H1 (cell line): Measurements from ENCODE around the gene TP53I11. TPM values are rescaled to one million over a fixed set of nuclear protein-coding genes. Genes with fewer than 3 reads are reported as not detected.

Source experiments
- CTCF ChIA-PET: fragments of 300-600 bp; sonication (Branson Sonifier 250); formaldehyde crosslinking; loops from one replicate; lab custom pipeline; 2021; ENCODE audit not compliant: partially characterized antibody; lab: Charles Lee
- POLR2A ChIA-PET: fragments of 300-600 bp; sonication (Branson Sonifier 250); formaldehyde crosslinking; loops from one replicate; lab custom pipeline; 2021; ENCODE audit warnings: inconsistent platforms; ENCODE audit not compliant: partially characterized antibody; lab: Charles Lee
- DNase-seq, 2 experiments: peaks; one replicate each; pipeline versions ENCODE4 v3.0.0 to v3.0.0-alpha.2; 2010 to 2022; ENCODE audit warnings: low spot score in 2 of 2, low read depth in 1 of 2, mixed read lengths in 1 of 2
- FAIRE-seq: peaks from 2 replicates; lab custom pipeline; 2011; peaks lifted over from hg19 to GRCh38; lab: Jason Lieb, UNC
- H2AFZ ChIP-seq: 2 replicates; pipeline ENCODE4 v1.8.1; 2012; ENCODE audit warnings: low read length, inconsistent platforms
- H2AK5ac ChIP-seq: 2 replicates; pipeline ENCODE4 v1.6.1; 2013; ENCODE audit warnings: low read depth, low read length
- H2BK120ac ChIP-seq: replicated peaks from 2 replicates; pipeline ENCODE3; 2013; ENCODE audit warnings: low read depth, low read length, inconsistent platforms
- H2BK12ac ChIP-seq: 2 replicates; pipeline ENCODE4 v1.6.1; 2013; ENCODE audit warnings: low read depth, low read length
- H2BK15ac ChIP-seq: 2 replicates; pipeline ENCODE4 v1.6.1; 2013; ENCODE audit warnings: low read length
- H2BK20ac ChIP-seq: 2 replicates; pipeline ENCODE4 v1.6.1; 2013; ENCODE audit warnings: low read length
- H2BK5ac ChIP-seq: 2 replicates; pipeline ENCODE4 v1.6.1; 2013; ENCODE audit warnings: low read depth, low read length
- H3K14ac ChIP-seq: 2 replicates; pipeline ENCODE4 v1.6.1; 2013; ENCODE audit warnings: inconsistent platforms; ENCODE audit not compliant: insufficient read length
- H3K18ac ChIP-seq: 2 replicates; pipeline ENCODE4 v1.6.1; 2013; ENCODE audit warnings: low read length; ENCODE audit errors: extremely low read depth
- H3K23ac ChIP-seq: 2 replicates; pipeline ENCODE4 v1.6.1; 2013; ENCODE audit warnings: inconsistent platforms; ENCODE audit not compliant: insufficient read length
- H3K23me2 ChIP-seq: 2 replicates; pipeline ENCODE4 v1.6.1; 2013; ENCODE audit warnings: low read depth, low read length
- H3K27ac ChIP-seq: 2 replicates; pipeline ENCODE4 v1.6.1; 2011; ENCODE audit warnings: low read depth, low read length, inconsistent platforms
- H3K27me3 ChIP-seq, 4 experiments: replicated peaks in 1 of 4; 1 replicate in 1 of 4; 2 replicates in 3 of 4; pipeline versions ENCODE4 v1.6.1 to v1.8.1; 2011 to 2013; ENCODE audit warnings: low read length in 3 of 4, mild to moderate bottlenecking in 3 of 4, inconsistent platforms in 2 of 4, mixed read lengths in 2 of 4, moderate library complexity in 1 of 4; ENCODE audit not compliant: control insufficient read depth in 3 of 4, insufficient read depth in 3 of 4; ENCODE audit errors: extremely low read depth in 1 of 4
- H3K36me3 ChIP-seq, 4 experiments: 2 replicates each; pipeline versions ENCODE4 v1.6.1 to v1.8.1; 2011 to 2013; ENCODE audit warnings: mild to moderate bottlenecking in 4 of 4, low read length in 3 of 4, moderate library complexity in 2 of 4, control low read depth in 1 of 4, inconsistent platforms in 1 of 4; ENCODE audit not compliant: insufficient read depth in 4 of 4, control insufficient read depth in 2 of 4
- H3K4ac ChIP-seq: replicated peaks from 2 replicates; pipeline ENCODE3; 2013; ENCODE audit warnings: low read length, low read depth, mixed read lengths, inconsistent platforms; ENCODE audit not compliant: insufficient read length
- H3K4me1 ChIP-seq, 4 experiments: replicated peaks in 1 of 4; 1 replicate in 1 of 4; 2 replicates in 3 of 4; pipeline versions ENCODE4 v1.6.1 to v1.8.1; 2011 to 2013; ENCODE audit warnings: low read length in 3 of 4, inconsistent platforms in 2 of 4, mixed read lengths in 1 of 4; ENCODE audit not compliant: insufficient read depth in 4 of 4, control insufficient read depth in 3 of 4
- H3K4me2 ChIP-seq, 2 experiments: 2 replicates each; pipeline versions ENCODE4 v1.6.1 to v1.8.1; 2011 to 2013; ENCODE audit warnings: low read depth in 2 of 2, low read length in 2 of 2, control low read depth in 1 of 2, inconsistent platforms in 1 of 2, mild to moderate bottlenecking in 1 of 2; ENCODE audit not compliant: insufficient read depth in 1 of 2
- H3K4me3 ChIP-seq, 4 experiments: fragments of 200-600, 300-600 bp in 1 of 4; sonication (generic), shearing (Covaris generic), sonication (Bioruptor Twin) in 1 of 4; 2 replicates each; pipeline versions ENCODE4 v1.5.1 to v1.8.1; 2011 to 2016; ENCODE audit warnings: low read length in 4 of 4, low read depth in 3 of 4, control low read depth in 2 of 4, inconsistent platforms in 2 of 4, mild to moderate bottlenecking in 2 of 4, mixed read lengths in 1 of 4, moderate library complexity in 1 of 4; ENCODE audit not compliant: insufficient read depth in 2 of 4; ENCODE audit errors: extremely low read depth in 1 of 4
- H3K56ac ChIP-seq: replicated peaks from 2 replicates; pipeline ENCODE3; 2013; ENCODE audit warnings: low read depth, mild to moderate bottlenecking, mixed read lengths, low read length, inconsistent platforms; ENCODE audit not compliant: insufficient read length
- H3K79me1 ChIP-seq: 2 replicates; pipeline ENCODE4 v1.6.1; 2013; ENCODE audit warnings: low read depth, low read length, control low read depth
- H3K79me2 ChIP-seq, 2 experiments: 2 replicates each; pipeline versions ENCODE4 v1.6.1 to v1.8.1; 2012 to 2013; ENCODE audit warnings: low read length in 2 of 2, mild to moderate bottlenecking in 2 of 2, inconsistent platforms in 1 of 2; ENCODE audit not compliant: insufficient read depth in 2 of 2, control insufficient read depth in 1 of 2
- H3K9ac ChIP-seq, 4 experiments: replicated peaks in 1 of 4; 1 replicate in 1 of 4; 2 replicates in 3 of 4; pipeline versions ENCODE4 v1.6.1 to v1.8.1; 2011 to 2013; ENCODE audit warnings: low read depth in 3 of 4, low read length in 3 of 4, control low read depth in 2 of 4, mild to moderate bottlenecking in 2 of 4, moderate library complexity in 2 of 4, inconsistent platforms in 1 of 4; ENCODE audit errors: extremely low read depth in 1 of 4
- H3K9me3 ChIP-seq, 2 experiments: 2 replicates each; pipeline versions ENCODE4 v1.6.1 to v1.8.1; 2012 to 2013; ENCODE audit warnings: mild to moderate bottlenecking in 2 of 2, moderate library complexity in 2 of 2, control low read depth in 1 of 2, inconsistent platforms in 1 of 2, low read depth in 1 of 2, low read length in 1 of 2, mixed read lengths in 1 of 2; ENCODE audit not compliant: insufficient read depth in 2 of 2
- H4K20me1 ChIP-seq, 2 experiments: replicated peaks in 1 of 2; 2 replicates each; pipeline versions ENCODE3 to v1.8.1; 2011 to 2013; ENCODE audit warnings: inconsistent platforms in 2 of 2, low read length in 2 of 2, mild to moderate bottlenecking in 1 of 2; ENCODE audit not compliant: insufficient read depth in 2 of 2, control insufficient read depth in 1 of 2
- H4K5ac ChIP-seq: 2 replicates; pipeline ENCODE4 v1.6.1; 2013; ENCODE audit warnings: low read length, low read depth, mixed read lengths, inconsistent platforms; ENCODE audit not compliant: insufficient read length
- H4K8ac ChIP-seq: 2 replicates; pipeline ENCODE4 v1.8.0; 2013; ENCODE audit warnings: mild to moderate bottlenecking, moderate library complexity, low read length, inconsistent platforms; ENCODE audit not compliant: insufficient read depth; ENCODE audit errors: extremely low read depth
- H4K91ac ChIP-seq: replicated peaks from 2 replicates; pipeline ENCODE3; 2013; ENCODE audit warnings: low read length, mixed read lengths, inconsistent platforms; ENCODE audit not compliant: insufficient read length
- WGBS, 2 experiments: shearing (Covaris generic) in 1 of 2; methylation state at CpG; one replicate each; pipeline versions ENCODE4 v1.1.6 to v1.1.7; 2013 to 2015; ENCODE audit warnings: low lambda C conversion rate in 2 of 2, mixed read lengths in 2 of 2, inconsistent platforms in 1 of 2, low coverage in 1 of 2, missing lambda C conversion rate in 1 of 2; ENCODE audit not compliant: insufficient replicate concordance in 2 of 2, insufficient coverage in 1 of 2, insufficient read length in 1 of 2; ENCODE audit errors: extremely low coverage in 1 of 2, missing lambda C conversion rate in 1 of 2; 5-methylcytosine and 5-hydroxymethylcytosine counted together
- polyA plus RNA-seq, 7 experiments: library from polyadenylated mRNA; depleted of rRNA in 3 of 7; stranded (reverse) in 5 of 7; unstranded in 2 of 7; fragments of >200 nt in 5 of 7; fragments of 200-250 nt in 2 of 7; gene quantifications; 1 replicate in 5 of 7; 2 replicates in 1 of 7; 4 replicates in 1 of 7; pipeline versions ENCODE4 v1.2.1 to v1.2.3, GENCODE V29; 2011 to 2013; ENCODE audit warnings: missing spikeins in 2 of 7, mixed read lengths in 2 of 7
- total RNA-seq: library from RNA; stranded (reverse); fragmentation: NEBNext Ultra II Directional; extraction: Animal tissue kit (Norgen Biotek cat#: 25700); gene quantifications from 2 replicates; pipeline ENCODE4 v1.2.1, GENCODE V29; 2021

TP53I11 gene
- total and polyA plus RNA-seq, 2 of the 8 experiments (the other 6 are each of a cell fraction or from before 2014, with no cell fraction given): 34.0 to 46.3 TPM

GRCh38 chr11:44985721-44986120 is 35.0 kb upstream of the TP53I11 start:
- FAIRE-seq (no peak), DNase-seq (no peak)
- POLR2A ChIA-PET: no interaction called here
- 91% methylated on average over 6 of the region's 6 CpGs; no CpG with 5 or more reads in 1 of the 2 experiments for WGBS, 2 experiments
- Histone ChIP-seq H3K27ac (no peak overlapping the region), H3K4me1 (0 out of 7 replicates have a peak, but pooled peaks cover 0 to 4% (median under 1%) of the 10 kb centered on the region in 4 experiments), H3K9me3 (no peaks in the 10 kb centered on the region), H3K18ac (no peak overlapping the region), H3K4ac (no peak overlapping the region), H3K27me3 (no peaks in the 10 kb centered on the region), H4K5ac (no peak overlapping the region), H2BK12ac (no peak overlapping the region), H3K4me3 (no peak overlapping the region), H3K4me2 (no peak overlapping the region), H2AFZ (no peak overlapping the region), H4K91ac (no peak overlapping the region), H3K79me1 (no peaks in the 10 kb centered on the region), H2BK20ac (no peak overlapping the region), H3K79me2 (no peaks in the 10 kb centered on the region), H3K9ac (no peak overlapping the region), H3K36me3 (no peaks in the 10 kb centered on the region), H4K20me1 (no peaks in the 10 kb centered on the region), H3K56ac (no peak overlapping the region), H4K8ac (no peak overlapping the region), H2BK5ac (no peak overlapping the region), H3K14ac (no peak overlapping the region), H3K23ac (no peak overlapping the region), H2BK120ac (no peak overlapping the region), H3K23me2 (no peaks in the 10 kb centered on the region), H2AK5ac (no peak overlapping the region), H2BK15ac (no peak overlapping the region)
- CTCF ChIA-PET: interaction anchor here (0.8 to 38.2 kb wide), 12 partner anchors 9 to 125 kb away, joined by 3 to 731 read pairs (median 6); no protein-coding TSS in a partner anchor
